ENCODE results near the gene DNAJB7.
A peak's percentile ranks its signal among the peaks of the same experiment; 100 is the strongest.

DNAJB7 gene

GRCh38 chr22:40823426-40823825 is 38.5 kb downstream of the DNAJB7 start:
- DNase-seq: no peak
- no peaks in the 10 kb centered on the region for H3K27me3 ChIP-seq (ENCODE audit: insufficient read depth, low read length)
- no peak overlapping the region for H3K27ac ChIP-seq (ENCODE audit: low read depth, low read length)
- no peak overlapping the region for H4K8ac ChIP-seq (ENCODE audit: low read depth, low read length)
- no peak overlapping the region for H4K91ac ChIP-seq (ENCODE audit: low read depth, low read length)
- WGBS (ENCODE audit: extremely low coverage, insufficient coverage, insufficient read length): no CpG with 5 or more reads among the region's 1 CpG
- H2AK5ac ChIP-seq (ENCODE audit: low read length): no peak overlapping the region
- H3K79me2 ChIP-seq (ENCODE audit: control insufficient read depth, insufficient read depth, low read length, poor library complexity): peaks cover 5% of the 10 kb centered on the region
- no peak overlapping the region for H3K9ac ChIP-seq (ENCODE audit: low read length)
- H3K4ac ChIP-seq (ENCODE audit: low read depth, low read length): no peak overlapping the region
- peaks cover 0 to under 1% of the 10 kb centered on the region in 2 experiments for H3K4me1 ChIP-seq (ENCODE audit: control insufficient read depth in 1 of 2, insufficient read depth in 2 of 2, low read length in 2 of 2)
- no peak overlapping the region for H3K18ac ChIP-seq (ENCODE audit: low read length)
- H2BK12ac ChIP-seq (ENCODE audit: low read length): no peak overlapping the region
- H2BK120ac ChIP-seq (ENCODE audit: insufficient read depth, low read length, poor library complexity): no peak overlapping the region
- no peak overlapping the region for H3K4me2 ChIP-seq (ENCODE audit: low read length)
- no peak overlapping the region for H3K14ac ChIP-seq (ENCODE audit: low read length)
- no peaks in the 10 kb centered on the region for H3K9me3 ChIP-seq (ENCODE audit: insufficient read depth, low read depth, low read length)
- H2BK5ac ChIP-seq (ENCODE audit: low read depth, low read length, poor library complexity): no peak overlapping the region
- no peak overlapping the region for H4K12ac ChIP-seq (ENCODE audit: low read depth, low read length)
- no peak overlapping the region for H2AFZ ChIP-seq (ENCODE audit: insufficient read depth, low read length, poor library complexity)
- peaks cover 5% of the 10 kb centered on the region in 2 experiments for H3K36me3 ChIP-seq (ENCODE audit: control insufficient read depth in 1 of 2, insufficient read depth in 2 of 2, low read length in 2 of 2)
- no peak overlapping the region for H3K23ac ChIP-seq (ENCODE audit: low read length)
- H3K79me1 ChIP-seq (ENCODE audit: low read length): peaks cover 6% of the 10 kb centered on the region
- H3K4me3 ChIP-seq (ENCODE audit: low read depth, low read length): no peak overlapping the region

DNA sequence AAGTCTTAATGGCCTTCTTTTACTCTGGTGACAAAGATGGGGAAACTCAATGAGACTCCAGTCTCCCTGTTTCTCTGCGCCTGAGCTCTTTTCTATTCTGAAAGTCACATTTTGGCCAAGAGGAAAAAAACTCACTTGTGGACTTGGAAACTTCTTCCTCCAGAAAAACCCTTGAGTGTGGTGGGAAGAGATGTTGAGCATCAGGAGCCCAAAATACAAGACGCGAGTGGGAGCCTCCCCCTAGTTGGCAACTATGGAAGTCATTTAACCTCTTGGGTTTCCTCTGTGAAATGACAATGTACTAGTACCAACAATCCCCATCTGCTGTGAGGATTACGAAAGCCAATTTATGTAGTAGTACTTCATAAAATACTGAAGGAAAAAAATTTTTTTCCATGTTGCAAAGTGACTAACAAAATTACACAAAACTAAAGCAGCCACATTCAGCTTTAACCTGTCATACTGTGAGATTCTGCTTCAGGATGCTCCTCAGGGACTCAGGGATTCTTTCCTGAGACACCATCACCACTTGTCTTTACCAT is 42.2 kb downstream of the DNAJB7 start:
- Histone ChIP-seq H3K4ac (ENCODE audit: low read depth, low read length) (no peak overlapping the region), H2AK5ac (ENCODE audit: low read length) (no peak overlapping the region), H3K79me1 (ENCODE audit: low read length) (peaks cover 6% of the 10 kb centered on the region), H3K36me3 (ENCODE audit: control insufficient read depth in 1 of 2, insufficient read depth in 2 of 2, low read length in 2 of 2) (peaks cover 5% of the 10 kb centered on the region in 2 experiments), H3K79me2 (ENCODE audit: control insufficient read depth, insufficient read depth, low read length, poor library complexity) (peaks cover 20% of the 10 kb centered on the region), H3K4me2 (ENCODE audit: low read length) (peak overlapping the region; percentile 80), H3K27ac (ENCODE audit: low read depth, low read length) (peak overlapping the region; percentile 27), H3K9me3 (ENCODE audit: insufficient read depth, low read depth, low read length) (no peaks in the 10 kb centered on the region), H4K8ac (ENCODE audit: low read depth, low read length) (peak overlapping the region; percentile 58), H4K12ac (ENCODE audit: low read depth, low read length) (no peak overlapping the region), H4K91ac (ENCODE audit: low read depth, low read length) (no peak overlapping the region), H2BK5ac (ENCODE audit: low read depth, low read length, poor library complexity) (no peak overlapping the region), H3K4me1 (ENCODE audit: control insufficient read depth in 1 of 2, insufficient read depth in 2 of 2, low read length in 2 of 2) (peaks cover 7 to 12% of the 10 kb centered on the region in 2 experiments), H2BK12ac (ENCODE audit: low read length) (no peak overlapping the region), H2AFZ (ENCODE audit: insufficient read depth, low read length, poor library complexity) (no peak overlapping the region), H3K27me3 (ENCODE audit: insufficient read depth, low read length) (no peaks in the 10 kb centered on the region), H3K18ac (ENCODE audit: low read length) (no peak overlapping the region), H3K14ac (ENCODE audit: low read length) (no peak overlapping the region), H3K4me3 (ENCODE audit: low read depth, low read length) (no peak overlapping the region), H3K9ac (ENCODE audit: low read length) (no peak overlapping the region), H3K23ac (ENCODE audit: low read length) (no peak overlapping the region), H2BK120ac (ENCODE audit: insufficient read depth, low read length, poor library complexity) (no peak overlapping the region)
- WGBS (ENCODE audit: extremely low coverage, insufficient coverage, insufficient read length): no CpG with 5 or more reads among the region's 4 CpGs
- peak in 1 of 2 donors; percentile 19 for DNase-seq

DNA sequence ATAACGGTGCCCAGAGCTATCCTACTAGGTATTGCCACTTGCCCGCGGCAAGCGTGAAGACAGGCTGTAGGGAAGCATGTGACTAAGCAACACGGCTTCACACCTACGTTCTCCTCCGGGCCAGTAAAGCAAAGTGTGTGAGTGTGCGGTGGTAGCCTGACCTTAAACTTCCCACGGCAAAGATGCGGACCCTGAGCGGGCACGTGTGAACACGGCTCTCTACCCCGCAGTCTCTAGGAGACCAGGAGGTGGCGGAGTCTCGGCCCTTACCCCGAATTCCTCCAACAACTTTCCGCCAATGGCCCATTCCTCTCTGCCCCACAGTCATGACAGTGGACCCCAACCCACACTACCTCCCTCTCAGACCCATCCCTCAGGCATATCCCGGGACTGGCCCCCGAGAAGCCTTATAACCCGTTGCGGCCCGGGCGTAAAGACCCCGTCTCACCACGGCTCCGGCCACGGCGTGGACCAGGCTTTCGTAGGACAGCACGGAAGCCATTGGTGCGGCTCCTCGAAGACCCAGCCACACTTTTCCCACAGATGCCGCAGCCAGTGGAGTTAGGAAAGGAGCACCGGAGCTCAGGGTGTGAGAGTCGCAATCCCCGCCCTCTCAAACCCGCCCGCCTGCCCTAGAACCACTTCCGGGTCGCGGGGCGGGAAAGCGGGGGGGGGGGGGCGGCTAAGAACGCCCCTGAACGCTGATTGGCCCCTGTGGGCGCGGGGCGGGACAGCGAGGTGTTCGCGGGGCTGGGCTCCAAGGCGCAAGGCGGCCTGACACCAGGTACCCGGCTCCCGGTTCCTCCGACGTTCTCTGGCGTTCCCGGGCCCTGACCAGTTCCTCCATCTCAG is 42.9 kb downstream of the DNAJB7 start, which contains the start of gene SLC25A17:
Gene SLC25A17 (minus strand): TSS at position 600 of the 852 bp plus-strand sequence. CDS start 98 bp downstream, at position 502.
- H3K9ac ChIP-seq (ENCODE audit: low read length): peak within 1 kb of the TSS; percentile 75
- H3K36me3 ChIP-seq (ENCODE audit: control insufficient read depth in 1 of 2, insufficient read depth in 2 of 2, low read length in 2 of 2): peaks cover 2 to 4% of the 10 kb centered on the region in 2 experiments
- H3K4me1 ChIP-seq (ENCODE audit: control insufficient read depth in 1 of 2, insufficient read depth in 2 of 2, low read length in 2 of 2): peaks cover 7 to 12% of the 10 kb centered on the region in 2 experiments
- H2BK5ac ChIP-seq (ENCODE audit: low read depth, low read length, poor library complexity): peak within 1 kb of the TSS; percentile 88
- H2BK120ac ChIP-seq (ENCODE audit: insufficient read depth, low read length, poor library complexity): peak within 1 kb of the TSS; percentile 65
- H3K27ac ChIP-seq (ENCODE audit: low read depth, low read length): peak within 1 kb of the TSS; percentile 85
- H2AK5ac ChIP-seq (ENCODE audit: low read length): peak within 1 kb of the TSS; percentile 51
- H4K91ac ChIP-seq (ENCODE audit: low read depth, low read length): peak within 1 kb of the TSS; percentile 87
- peaks cover 6% of the 10 kb centered on the region for H3K79me1 ChIP-seq (ENCODE audit: low read length)
- H3K4ac ChIP-seq (ENCODE audit: low read depth, low read length): peak within 1 kb of the TSS; percentile 82
- peak within 1 kb of the TSS; percentile 29 for H2BK12ac ChIP-seq (ENCODE audit: low read length)
- no CpG with 5 or more reads among the region's 61 CpGs for WGBS (ENCODE audit: extremely low coverage, insufficient coverage, insufficient read length)
- H4K12ac ChIP-seq (ENCODE audit: low read depth, low read length): peak within 1 kb of the TSS; percentile 50
- H3K4me2 ChIP-seq (ENCODE audit: low read length): peak within 1 kb of the TSS; percentile 80
- peak within 1 kb of the TSS; percentile 97 for H4K8ac ChIP-seq (ENCODE audit: low read depth, low read length)
- peak within 1 kb of the TSS; percentile 77 for H2AFZ ChIP-seq (ENCODE audit: insufficient read depth, low read length, poor library complexity)
- H3K14ac ChIP-seq (ENCODE audit: low read length): peak within 1 kb of the TSS; percentile 98
- peak within 1 kb of the TSS; percentile 96 for H3K4me3 ChIP-seq (ENCODE audit: low read depth, low read length)
- H3K18ac ChIP-seq (ENCODE audit: low read length): peak within 1 kb of the TSS; percentile 88
- H3K9me3 ChIP-seq (ENCODE audit: insufficient read depth, low read depth, low read length): no peaks in the 10 kb centered on the region
- peak; percentile 89 to 93 for DNase-seq
- H3K79me2 ChIP-seq (ENCODE audit: control insufficient read depth, insufficient read depth, low read length, poor library complexity): peaks cover 20% of the 10 kb centered on the region
- peak within 1 kb of the TSS; percentile 1 for H3K23ac ChIP-seq (ENCODE audit: low read length)
- H3K27me3 ChIP-seq (ENCODE audit: insufficient read depth, low read length): no peaks in the 10 kb centered on the region

GRCh38 chr22:40818192-40818746 is 43.6 kb downstream of the DNAJB7 start:
- Histone ChIP-seq H3K14ac (ENCODE audit: low read length) (peak overlapping the region; percentile 98), H3K79me1 (ENCODE audit: low read length) (peaks cover 6% of the 10 kb centered on the region), H2BK120ac (ENCODE audit: insufficient read depth, low read length, poor library complexity) (no peak overlapping the region), H2AK5ac (ENCODE audit: low read length) (no peak overlapping the region), H2BK12ac (ENCODE audit: low read length) (no peak overlapping the region), H3K4me3 (ENCODE audit: low read depth, low read length) (peak overlapping the region; percentile 96), H2BK5ac (ENCODE audit: low read depth, low read length, poor library complexity) (no peak overlapping the region), H2AFZ (ENCODE audit: insufficient read depth, low read length, poor library complexity) (peak overlapping the region; percentile 77), H3K27me3 (ENCODE audit: insufficient read depth, low read length) (no peaks in the 10 kb centered on the region), H3K9ac (ENCODE audit: low read length) (peak overlapping the region; percentile 75), H3K79me2 (ENCODE audit: control insufficient read depth, insufficient read depth, low read length, poor library complexity) (peaks cover 20% of the 10 kb centered on the region), H3K9me3 (ENCODE audit: insufficient read depth, low read depth, low read length) (no peaks in the 10 kb centered on the region), H3K36me3 (ENCODE audit: control insufficient read depth in 1 of 2, insufficient read depth in 2 of 2, low read length in 2 of 2) (peaks cover 2% of the 10 kb centered on the region in 2 experiments), H3K4ac (ENCODE audit: low read depth, low read length) (peak overlapping the region; percentile 82), H3K4me1 (ENCODE audit: control insufficient read depth in 1 of 2, insufficient read depth in 2 of 2, low read length in 2 of 2) (peaks cover 7 to 12% of the 10 kb centered on the region in 2 experiments), H3K23ac (ENCODE audit: low read length) (no peak overlapping the region), H3K27ac (ENCODE audit: low read depth, low read length) (no peak overlapping the region), H4K91ac (ENCODE audit: low read depth, low read length) (no peak overlapping the region), H4K8ac (ENCODE audit: low read depth, low read length) (no peak overlapping the region), H3K18ac (ENCODE audit: low read length) (no peak overlapping the region), H4K12ac (ENCODE audit: low read depth, low read length) (no peak overlapping the region), H3K4me2 (ENCODE audit: low read length) (peak overlapping the region; percentile 76)
- no peak for DNase-seq
- WGBS (ENCODE audit: extremely low coverage, insufficient coverage, insufficient read length): no CpG with 5 or more reads among the region's 14 CpGs
